PFSK-1 (cell line): Measurements from ENCODE around the gene RNPC3.

ENCODE experiments used
- POLR2AphosphoS5 ChIP-seq: IDR thresholded peaks from 2 replicates; pipeline ENCODE4 v1.6.1; 2012; ENCODE audit warnings: low read depth, mild to moderate bottlenecking, control low read depth, low read length, moderate library complexity
- REST ChIP-seq, 2 experiments: IDR thresholded peaks; 2 replicates each; pipeline versions ENCODE4 v1.6.1 to v1.8.0; 2011 to 2012; ENCODE audit warnings: low read depth in 2 of 2, low read length in 2 of 2, control low read depth in 1 of 2, inconsistent platforms in 1 of 2, mild to moderate bottlenecking in 1 of 2, moderate library complexity in 1 of 2; ENCODE audit not compliant: insufficient read depth in 1 of 2
- SIN3A ChIP-seq: IDR thresholded peaks from 2 replicates; pipeline ENCODE4 v1.6.1; 2012; ENCODE audit warnings: mild to moderate bottlenecking, low read length, moderate library complexity, borderline replicate concordance; ENCODE audit not compliant: insufficient read depth
- TAF1 ChIP-seq: IDR thresholded peaks from 2 replicates; pipeline ENCODE4 v1.6.1; 2012; ENCODE audit warnings: low read length, control low read depth, borderline replicate concordance; ENCODE audit not compliant: insufficient read depth

- no peak for TF ChIP-seq POLR2AphosphoS5
- TF ChIP-seq REST (IDR thresholded peaks at IDR 0.05; ENCODE audit: insufficient read depth in 1 of 2, low read depth in 2 of 2, low read length in 2 of 2), result no peak
- no peak for TF ChIP-seq SIN3A
- no peak for TF ChIP-seq TAF1
Observed at GRCh38 chr1:103582464-103582863, 57.0 kb downstream of the RNPC3 start.
